GM23338 (cell line): ENCODE measurements around the gene RTF1. TPM values are rescaled to one million over a fixed set of nuclear protein-coding genes. Genes with fewer than 3 reads are reported as not detected.

ENCODE experiments used
- ATAC-seq: fragments of 200-7000 bp; cut with Tn5 transposase; 3 replicates; pipeline ENCODE4 v1.9.1; 2020
- DNase-seq: peaks from one replicate; pipeline ENCODE4 v3.0.0-alpha.2; 2015; ENCODE audit warnings: low spot score
- H2AFZ ChIP-seq: fragments of 200-600 bp; sonication (generic); 2 replicates; pipeline ENCODE4 v1.8.0; 2016; ENCODE audit warnings: antibody characterized with exemption, mild to moderate bottlenecking, moderate library complexity
- H3F3A ChIP-seq: fragments of 200-600 bp; sonication (generic); replicated peaks from 2 replicates; pipeline ENCODE4 v1.8.0; 2017; ENCODE audit warnings: antibody characterized with exemption, mixed run types, low read depth
- H3K27ac ChIP-seq: fragments of 200-600 bp; sonication (generic); 2 replicates; pipeline ENCODE4 v1.6.1; 2016; ENCODE audit warnings: low read depth
- H3K27me3 ChIP-seq: fragments of 200-600 bp; sonication (generic); 2 replicates; pipeline ENCODE4 v1.8.0; 2016; ENCODE audit warnings: mild to moderate bottlenecking, mixed run types, moderate library complexity; ENCODE audit not compliant: insufficient read depth
- H3K36me3 ChIP-seq: fragments of 200-600 bp; sonication (generic); 2 replicates; pipeline ENCODE4 v1.8.0; 2016; ENCODE audit warnings: mild to moderate bottlenecking; ENCODE audit not compliant: insufficient read depth
- H3K4me1 ChIP-seq: fragments of 200-600 bp; sonication (generic); 2 replicates; pipeline ENCODE4 v1.8.0; 2016; ENCODE audit warnings: mild to moderate bottlenecking, moderate library complexity; ENCODE audit not compliant: insufficient read depth
- H3K4me2 ChIP-seq: fragments of 200-600 bp; sonication (generic); 2 replicates; pipeline ENCODE4 v1.7.1; 2017; ENCODE audit warnings: mixed run types
- H3K4me3 ChIP-seq: fragments of 200-600 bp; sonication (generic); 2 replicates; pipeline ENCODE4 v1.6.1; 2016; ENCODE audit warnings: mixed run types
- H3K79me2 ChIP-seq: fragments of 200-600 bp; sonication (generic); replicated peaks from 2 replicates; pipeline ENCODE4 v1.8.0; 2017; ENCODE audit warnings: mild to moderate bottlenecking; ENCODE audit not compliant: insufficient read depth
- H3K9me2 ChIP-seq: fragments of 200-600 bp; sonication (generic); 2 replicates; pipeline ENCODE4 v1.8.0; 2017; ENCODE audit not compliant: insufficient read depth
- H4K20me1 ChIP-seq: fragments of 200-600 bp; sonication (generic); replicated peaks from 2 replicates; pipeline ENCODE4 v1.8.0; 2017; ENCODE audit warnings: mild to moderate bottlenecking; ENCODE audit not compliant: insufficient read depth
- H3K27ac Mint-ChIP-seq: 2 replicates; pipeline ENCODE4 v1.8.0; 2020; ENCODE audit warnings: inconsistent platforms, mild to moderate bottlenecking, moderate library complexity, mixed read lengths
- H3K27me3 Mint-ChIP-seq: 3 replicates; pipeline ENCODE4 v1.8.0; 2022; ENCODE audit warnings: low read depth, mild to moderate bottlenecking, moderate library complexity, mixed read lengths, inconsistent platforms; ENCODE audit not compliant: insufficient read depth, poor library complexity
- H3K36me3 Mint-ChIP-seq: 3 replicates; pipeline ENCODE4 v1.8.0; 2021; ENCODE audit warnings: low read depth, mild to moderate bottlenecking, inconsistent platforms, moderate library complexity, mixed read lengths
- H3K4me1 Mint-ChIP-seq: 3 replicates; pipeline ENCODE4 v1.8.0; 2020; ENCODE audit warnings: mild to moderate bottlenecking, inconsistent platforms, mixed read lengths
- H3K4me3 Mint-ChIP-seq: 3 replicates; pipeline ENCODE4 v1.8.0; 2021; ENCODE audit warnings: moderate library complexity, mild to moderate bottlenecking, inconsistent platforms, mixed read lengths
- H3K9me3 Mint-ChIP-seq: 3 replicates; pipeline ENCODE4 v1.8.0; 2020; ENCODE audit warnings: moderate library complexity, mild to moderate bottlenecking, inconsistent platforms, mixed read lengths
- CREB1 ChIP-seq: fragments of 250-450 bp; sonication (Bioruptor Pico); IDR thresholded peaks from 2 replicates; pipeline ENCODE4 v1.5.0; 2020; ENCODE audit warnings: low read depth, mild to moderate bottlenecking, moderate library complexity
- EZH2 ChIP-seq: fragments of 200-600 bp; sonication (generic); IDR thresholded peaks from one replicate; pipeline ENCODE4 v1.8.0; 2017; ENCODE audit warnings: antibody characterized with exemption, mild to moderate bottlenecking, low read depth; ENCODE audit not compliant: unreplicated experiment
- EZH2phosphoT487 ChIP-seq: fragments of 200-600 bp; sonication (generic); IDR thresholded peaks from one replicate; pipeline ENCODE4 v1.8.1; 2018; ENCODE audit warnings: antibody characterized with exemption; ENCODE audit not compliant: unreplicated experiment
- JUNB ChIP-seq: IDR thresholded peaks from one replicate; pipeline ENCODE4 v1.6.1; 2016; ENCODE audit warnings: antibody characterized with exemption; ENCODE audit not compliant: unreplicated experiment
- NANOG ChIP-seq: IDR thresholded peaks from 2 replicates; pipeline ENCODE4 v1.6.1; 2016; ENCODE audit warnings: antibody characterized with exemption, borderline replicate concordance
- POLR2AphosphoS5 ChIP-seq: IDR thresholded peaks from 2 replicates; pipeline ENCODE4 v1.6.1; 2016; ENCODE audit warnings: antibody characterized with exemption, low read depth
- STAT1 ChIP-seq: IDR thresholded peaks from one replicate; pipeline ENCODE4 v1.6.1; 2016; ENCODE audit warnings: antibody characterized with exemption; ENCODE audit not compliant: unreplicated experiment
- ZNF114 ChIP-seq: fragments of 250-450 bp; sonication (Bioruptor Pico); IDR thresholded peaks from 2 replicates; pipeline ENCODE4 v1.5.0; 2020; ENCODE audit warnings: mild to moderate bottlenecking, moderate library complexity
- ZNF331 ChIP-seq: fragments of 250-450 bp; sonication (Bioruptor Pico); IDR thresholded peaks from 2 replicates; pipeline ENCODE4 v1.5.0; 2020; ENCODE audit warnings: low read depth, mild to moderate bottlenecking, moderate library complexity
- polyA plus RNA-seq: library from polyadenylated mRNA; unstranded; fragments of >200 nt; fragmentation: Nextera tagmentation; extraction: Ambion mirVana; gene quantifications from 2 replicates; pipeline ENCODE4 v1.2.1, GENCODE V29; 2016
- total RNA-seq: library from RNA; depleted of rRNA; stranded (reverse); fragments of >200 nt; shearing (Covaris generic); gene quantifications from 2 replicates; pipeline ENCODE4 v1.2.3, GENCODE V29; 2014
- TF ChIP-seq, protein P1 (sequence below): IDR thresholded peaks from one replicate; pipeline ENCODE4 v1.6.1; 2018; ENCODE audit warnings: antibody characterized with exemption; ENCODE audit not compliant: unreplicated experiment
- TF ChIP-seq, protein P2 (sequence below): fragments of 250-450 bp; sonication (Bioruptor Pico); IDR thresholded peaks from 2 replicates; pipeline ENCODE4 v1.5.0; 2020; ENCODE audit warnings: mild to moderate bottlenecking, moderate library complexity
- TF ChIP-seq, protein P3 (sequence below), 2 experiments: fragments of 200-600 bp in 1 of 2; sonication (generic) in 1 of 2; conservative IDR thresholded peaks; 2 replicates each; pipeline versions ENCODE4 v1.5.1 to v1.6.1; 2016 to 2017; ENCODE audit warnings: antibody characterized with exemption in 2 of 2, low read depth in 2 of 2, mild to moderate bottlenecking in 2 of 2, moderate library complexity in 1 of 2

The RTF1 gene
- total and polyA plus RNA-seq, 2 experiments from 2014 or later = 38.1 to 298 TPM

DNA sequence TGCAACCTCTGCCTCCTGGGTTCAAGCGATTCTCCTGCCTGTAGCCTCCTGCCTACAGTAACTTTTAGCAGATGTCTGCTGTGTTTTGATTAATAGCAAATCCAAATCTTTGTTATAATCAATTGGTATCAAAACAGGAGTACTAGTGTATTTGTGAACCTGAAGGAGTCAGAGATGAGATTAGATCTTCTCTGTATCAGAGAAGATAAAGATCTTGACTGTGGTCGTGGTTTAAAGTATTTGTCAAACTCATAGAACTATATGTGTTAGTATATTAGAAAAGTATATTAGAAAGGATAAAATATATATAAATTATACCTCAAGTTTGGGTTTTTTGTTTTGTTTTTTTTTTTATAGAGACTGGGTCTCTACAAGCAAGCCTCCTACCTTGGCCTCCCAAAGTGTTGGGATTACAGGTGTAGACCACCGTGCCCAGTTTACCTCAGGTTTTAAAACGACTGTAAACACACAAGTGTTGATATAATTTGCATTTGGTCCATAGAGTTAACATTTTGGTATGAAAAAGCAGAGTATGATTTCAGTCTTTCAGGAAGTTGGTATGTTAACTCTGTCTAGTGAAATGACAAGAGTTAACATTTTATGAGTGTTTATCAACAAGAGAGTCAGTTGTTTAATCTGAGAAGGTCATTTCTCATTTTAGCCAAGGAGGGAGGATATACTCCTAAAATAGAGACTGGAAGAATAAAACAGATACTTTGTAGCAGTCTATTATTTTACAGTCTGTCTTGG is 18.3 kb downstream of the RTF1 start:
- peaks cover 37% of the 10 kb centered on the region for H3K36me3 Mint-ChIP-seq
- no peak overlapping the region for H3K4me3 Mint-ChIP-seq
- Histone ChIP-seq H3K79me2 (peaks cover 49% of the 10 kb centered on the region), H3F3A (0 out of 2 replicates have a peak, but pooled peaks cover 2% of the 10 kb centered on the region), H3K4me1 (no peaks in the 10 kb centered on the region), H3K27me3 (no peaks in the 10 kb centered on the region), H2AFZ (no peak overlapping the region), H3K27ac (no peak overlapping the region), H3K36me3 (peaks cover 25% of the 10 kb centered on the region), H4K20me1 (peaks cover 20% of the 10 kb centered on the region), H3K4me3 (no peak overlapping the region), H3K9me2 (no peaks in the 10 kb centered on the region), H3K4me2 (no peak overlapping the region)
- no peaks in the 10 kb centered on the region for H3K9me3 Mint-ChIP-seq
- peaks cover 3% of the 10 kb centered on the region for H3K27me3 Mint-ChIP-seq
- no peaks in the 10 kb centered on the region for H3K4me1 Mint-ChIP-seq
- ATAC-seq = no peak
- TF ChIP-seq, protein P1, sequence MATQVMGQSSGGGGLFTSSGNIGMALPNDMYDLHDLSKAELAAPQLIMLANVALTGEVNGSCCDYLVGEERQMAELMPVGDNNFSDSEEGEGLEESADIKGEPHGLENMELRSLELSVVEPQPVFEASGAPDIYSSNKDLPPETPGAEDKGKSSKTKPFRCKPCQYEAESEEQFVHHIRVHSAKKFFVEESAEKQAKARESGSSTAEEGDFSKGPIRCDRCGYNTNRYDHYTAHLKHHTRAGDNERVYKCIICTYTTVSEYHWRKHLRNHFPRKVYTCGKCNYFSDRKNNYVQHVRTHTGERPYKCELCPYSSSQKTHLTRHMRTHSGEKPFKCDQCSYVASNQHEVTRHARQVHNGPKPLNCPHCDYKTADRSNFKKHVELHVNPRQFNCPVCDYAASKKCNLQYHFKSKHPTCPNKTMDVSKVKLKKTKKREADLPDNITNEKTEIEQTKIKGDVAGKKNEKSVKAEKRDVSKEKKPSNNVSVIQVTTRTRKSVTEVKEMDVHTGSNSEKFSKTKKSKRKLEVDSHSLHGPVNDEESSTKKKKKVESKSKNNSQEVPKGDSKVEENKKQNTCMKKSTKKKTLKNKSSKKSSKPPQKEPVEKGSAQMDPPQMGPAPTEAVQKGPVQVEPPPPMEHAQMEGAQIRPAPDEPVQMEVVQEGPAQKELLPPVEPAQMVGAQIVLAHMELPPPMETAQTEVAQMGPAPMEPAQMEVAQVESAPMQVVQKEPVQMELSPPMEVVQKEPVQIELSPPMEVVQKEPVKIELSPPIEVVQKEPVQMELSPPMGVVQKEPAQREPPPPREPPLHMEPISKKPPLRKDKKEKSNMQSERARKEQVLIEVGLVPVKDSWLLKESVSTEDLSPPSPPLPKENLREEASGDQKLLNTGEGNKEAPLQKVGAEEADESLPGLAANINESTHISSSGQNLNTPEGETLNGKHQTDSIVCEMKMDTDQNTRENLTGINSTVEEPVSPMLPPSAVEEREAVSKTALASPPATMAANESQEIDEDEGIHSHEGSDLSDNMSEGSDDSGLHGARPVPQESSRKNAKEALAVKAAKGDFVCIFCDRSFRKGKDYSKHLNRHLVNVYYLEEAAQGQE = no peak
- TF ChIP-seq, protein P2, sequence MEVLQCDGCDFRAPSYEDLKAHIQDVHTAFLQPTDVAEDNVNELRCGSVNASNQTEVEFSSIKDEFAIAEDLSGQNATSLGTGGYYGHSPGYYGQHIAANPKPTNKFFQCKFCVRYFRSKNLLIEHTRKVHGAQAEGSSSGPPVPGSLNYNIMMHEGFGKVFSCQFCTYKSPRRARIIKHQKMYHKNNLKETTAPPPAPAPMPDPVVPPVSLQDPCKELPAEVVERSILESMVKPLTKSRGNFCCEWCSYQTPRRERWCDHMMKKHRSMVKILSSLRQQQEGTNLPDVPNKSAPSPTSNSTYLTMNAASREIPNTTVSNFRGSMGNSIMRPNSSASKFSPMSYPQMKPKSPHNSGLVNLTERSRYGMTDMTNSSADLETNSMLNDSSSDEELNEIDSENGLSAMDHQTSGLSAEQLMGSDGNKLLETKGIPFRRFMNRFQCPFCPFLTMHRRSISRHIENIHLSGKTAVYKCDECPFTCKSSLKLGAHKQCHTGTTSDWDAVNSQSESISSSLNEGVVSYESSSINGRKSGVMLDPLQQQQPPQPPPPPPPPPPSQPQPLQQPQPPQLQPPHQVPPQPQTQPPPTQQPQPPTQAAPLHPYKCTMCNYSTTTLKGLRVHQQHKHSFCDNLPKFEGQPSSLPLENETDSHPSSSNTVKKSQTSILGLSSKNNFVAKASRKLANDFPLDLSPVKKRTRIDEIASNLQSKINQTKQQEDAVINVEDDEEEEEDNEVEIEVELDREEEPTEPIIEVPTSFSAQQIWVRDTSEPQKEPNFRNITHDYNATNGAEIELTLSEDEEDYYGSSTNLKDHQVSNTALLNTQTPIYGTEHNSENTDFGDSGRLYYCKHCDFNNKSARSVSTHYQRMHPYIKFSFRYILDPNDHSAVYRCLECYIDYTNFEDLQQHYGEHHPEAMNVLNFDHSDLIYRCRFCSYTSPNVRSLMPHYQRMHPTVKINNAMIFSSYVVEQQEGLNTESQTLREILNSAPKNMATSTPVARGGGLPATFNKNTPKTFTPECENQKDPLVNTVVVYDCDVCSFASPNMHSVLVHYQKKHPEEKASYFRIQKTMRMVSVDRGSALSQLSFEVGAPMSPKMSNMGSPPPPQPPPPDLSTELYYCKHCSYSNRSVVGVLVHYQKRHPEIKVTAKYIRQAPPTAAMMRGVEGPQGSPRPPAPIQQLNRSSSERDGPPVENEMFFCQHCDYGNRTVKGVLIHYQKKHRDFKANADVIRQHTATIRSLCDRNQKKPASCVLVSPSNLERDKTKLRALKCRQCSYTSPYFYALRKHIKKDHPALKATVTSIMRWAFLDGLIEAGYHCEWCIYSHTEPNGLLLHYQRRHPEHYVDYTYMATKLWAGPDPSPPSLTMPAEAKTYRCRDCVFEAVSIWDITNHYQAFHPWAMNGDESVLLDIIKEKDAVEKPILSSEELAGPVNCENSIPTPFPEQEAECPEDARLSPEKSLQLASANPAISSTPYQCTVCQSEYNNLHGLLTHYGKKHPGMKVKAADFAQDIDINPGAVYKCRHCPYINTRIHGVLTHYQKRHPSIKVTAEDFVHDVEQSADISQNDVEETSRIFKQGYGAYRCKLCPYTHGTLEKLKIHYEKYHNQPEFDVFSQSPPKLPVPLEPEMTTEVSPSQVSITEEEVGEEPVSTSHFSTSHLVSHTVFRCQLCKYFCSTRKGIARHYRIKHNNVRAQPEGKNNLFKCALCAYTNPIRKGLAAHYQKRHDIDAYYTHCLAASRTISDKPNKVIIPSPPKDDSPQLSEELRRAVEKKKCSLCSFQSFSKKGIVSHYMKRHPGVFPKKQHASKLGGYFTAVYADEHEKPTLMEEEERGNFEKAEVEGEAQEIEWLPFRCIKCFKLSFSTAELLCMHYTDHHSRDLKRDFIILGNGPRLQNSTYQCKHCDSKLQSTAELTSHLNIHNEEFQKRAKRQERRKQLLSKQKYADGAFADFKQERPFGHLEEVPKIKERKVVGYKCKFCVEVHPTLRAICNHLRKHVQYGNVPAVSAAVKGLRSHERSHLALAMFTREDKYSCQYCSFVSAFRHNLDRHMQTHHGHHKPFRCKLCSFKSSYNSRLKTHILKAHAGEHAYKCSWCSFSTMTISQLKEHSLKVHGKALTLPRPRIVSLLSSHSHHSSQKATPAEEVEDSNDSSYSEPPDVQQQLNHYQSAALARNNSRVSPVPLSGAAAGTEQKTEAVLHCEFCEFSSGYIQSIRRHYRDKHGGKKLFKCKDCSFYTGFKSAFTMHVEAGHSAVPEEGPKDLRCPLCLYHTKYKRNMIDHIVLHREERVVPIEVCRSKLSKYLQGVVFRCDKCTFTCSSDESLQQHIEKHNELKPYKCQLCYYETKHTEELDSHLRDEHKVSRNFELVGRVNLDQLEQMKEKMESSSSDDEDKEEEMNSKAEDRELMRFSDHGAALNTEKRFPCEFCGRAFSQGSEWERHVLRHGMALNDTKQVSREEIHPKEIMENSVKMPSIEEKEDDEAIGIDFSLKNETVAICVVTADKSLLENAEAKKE = no peak
- TF ChIP-seq, protein P3, sequence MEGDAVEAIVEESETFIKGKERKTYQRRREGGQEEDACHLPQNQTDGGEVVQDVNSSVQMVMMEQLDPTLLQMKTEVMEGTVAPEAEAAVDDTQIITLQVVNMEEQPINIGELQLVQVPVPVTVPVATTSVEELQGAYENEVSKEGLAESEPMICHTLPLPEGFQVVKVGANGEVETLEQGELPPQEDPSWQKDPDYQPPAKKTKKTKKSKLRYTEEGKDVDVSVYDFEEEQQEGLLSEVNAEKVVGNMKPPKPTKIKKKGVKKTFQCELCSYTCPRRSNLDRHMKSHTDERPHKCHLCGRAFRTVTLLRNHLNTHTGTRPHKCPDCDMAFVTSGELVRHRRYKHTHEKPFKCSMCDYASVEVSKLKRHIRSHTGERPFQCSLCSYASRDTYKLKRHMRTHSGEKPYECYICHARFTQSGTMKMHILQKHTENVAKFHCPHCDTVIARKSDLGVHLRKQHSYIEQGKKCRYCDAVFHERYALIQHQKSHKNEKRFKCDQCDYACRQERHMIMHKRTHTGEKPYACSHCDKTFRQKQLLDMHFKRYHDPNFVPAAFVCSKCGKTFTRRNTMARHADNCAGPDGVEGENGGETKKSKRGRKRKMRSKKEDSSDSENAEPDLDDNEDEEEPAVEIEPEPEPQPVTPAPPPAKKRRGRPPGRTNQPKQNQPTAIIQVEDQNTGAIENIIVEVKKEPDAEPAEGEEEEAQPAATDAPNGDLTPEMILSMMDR (conservative IDR thresholded peaks at IDR 0.05; ENCODE audit: low read depth in 2 of 2) = no peak
- TF ChIP-seq ZNF331 (CRISPR knock-in tag) = no peak
- TF ChIP-seq ZNF114 (CRISPR knock-in tag) = no peak
- no peak for TF ChIP-seq CREB1 (CRISPR knock-in tag)
- no peak for TF ChIP-seq JUNB
- no peak for TF ChIP-seq STAT1
- TF ChIP-seq NANOG = no peak
- no peak for TF ChIP-seq EZH2
- no peak for TF ChIP-seq EZH2phosphoT487
- TF ChIP-seq POLR2AphosphoS5 = no peak
- DNase-seq = no peak
- H3K27ac Mint-ChIP-seq = no peak overlapping the region
